Measurements from ENCODE around the gene KNSTRN.

KNSTRN gene

DNA sequence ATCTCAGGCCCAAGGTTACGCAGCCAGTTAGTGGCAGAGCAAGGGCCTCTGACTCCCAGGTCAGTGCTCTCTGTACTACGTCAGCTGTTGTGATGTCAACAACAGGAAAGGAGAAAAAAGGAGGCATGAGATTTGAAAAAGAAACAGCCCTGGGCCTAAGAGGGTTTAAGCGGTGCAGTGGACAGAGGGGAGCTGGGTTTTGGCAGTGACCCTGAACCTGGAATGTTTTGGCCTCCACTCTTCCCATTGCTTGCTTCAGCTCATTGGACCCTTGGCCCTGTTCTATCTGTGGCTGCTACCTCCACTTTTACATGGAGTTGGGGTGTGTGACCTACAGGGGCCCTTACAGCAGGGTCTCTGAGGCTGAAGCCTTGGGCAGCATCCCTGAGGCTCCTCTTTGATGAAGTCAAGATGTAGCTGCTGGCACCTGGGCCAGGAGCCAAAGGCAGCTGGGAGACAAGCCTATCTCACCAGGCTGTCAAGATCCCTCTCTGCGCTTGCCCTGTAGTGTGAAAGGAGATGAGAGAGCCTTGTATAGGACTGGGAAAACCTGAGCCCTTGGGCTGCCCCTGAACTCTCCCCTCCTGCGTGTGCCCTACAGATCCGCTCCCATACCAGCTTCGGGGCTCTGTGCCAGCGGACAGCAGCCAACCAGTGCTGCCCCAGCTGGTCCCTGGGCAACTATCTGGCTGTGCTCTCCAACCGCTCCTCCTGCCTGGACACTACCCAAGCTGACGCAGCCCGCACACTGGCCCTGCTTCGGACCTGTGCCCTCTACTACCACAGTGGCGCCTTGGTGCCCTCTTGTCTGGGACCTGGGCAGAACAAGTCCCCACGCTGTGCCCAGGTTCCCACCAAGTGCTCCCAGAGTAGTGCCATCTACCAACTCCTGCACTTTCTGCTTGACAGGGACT lies 15.8 kb upstream of the KNSTRN start:
- no peak for DNase-seq (ENCODE audit: low read depth)

DNA sequence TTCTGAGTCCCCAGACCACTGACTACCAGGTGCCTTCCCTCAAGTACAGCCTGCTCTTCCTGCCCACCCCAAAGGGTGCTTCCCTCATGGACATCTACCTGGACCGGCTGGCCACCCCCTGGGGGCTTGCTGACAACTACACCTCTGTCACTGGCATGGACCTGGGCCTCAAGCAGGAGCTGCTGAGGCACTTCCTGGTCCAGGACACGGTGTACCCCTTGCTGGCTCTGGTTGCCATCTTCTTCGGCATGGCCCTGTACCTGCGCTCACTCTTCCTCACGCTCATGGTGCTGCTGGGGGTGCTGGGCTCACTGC lies 15.2 kb upstream of the KNSTRN start:
- DNase-seq (ENCODE audit: low read depth): no peak

DNA sequence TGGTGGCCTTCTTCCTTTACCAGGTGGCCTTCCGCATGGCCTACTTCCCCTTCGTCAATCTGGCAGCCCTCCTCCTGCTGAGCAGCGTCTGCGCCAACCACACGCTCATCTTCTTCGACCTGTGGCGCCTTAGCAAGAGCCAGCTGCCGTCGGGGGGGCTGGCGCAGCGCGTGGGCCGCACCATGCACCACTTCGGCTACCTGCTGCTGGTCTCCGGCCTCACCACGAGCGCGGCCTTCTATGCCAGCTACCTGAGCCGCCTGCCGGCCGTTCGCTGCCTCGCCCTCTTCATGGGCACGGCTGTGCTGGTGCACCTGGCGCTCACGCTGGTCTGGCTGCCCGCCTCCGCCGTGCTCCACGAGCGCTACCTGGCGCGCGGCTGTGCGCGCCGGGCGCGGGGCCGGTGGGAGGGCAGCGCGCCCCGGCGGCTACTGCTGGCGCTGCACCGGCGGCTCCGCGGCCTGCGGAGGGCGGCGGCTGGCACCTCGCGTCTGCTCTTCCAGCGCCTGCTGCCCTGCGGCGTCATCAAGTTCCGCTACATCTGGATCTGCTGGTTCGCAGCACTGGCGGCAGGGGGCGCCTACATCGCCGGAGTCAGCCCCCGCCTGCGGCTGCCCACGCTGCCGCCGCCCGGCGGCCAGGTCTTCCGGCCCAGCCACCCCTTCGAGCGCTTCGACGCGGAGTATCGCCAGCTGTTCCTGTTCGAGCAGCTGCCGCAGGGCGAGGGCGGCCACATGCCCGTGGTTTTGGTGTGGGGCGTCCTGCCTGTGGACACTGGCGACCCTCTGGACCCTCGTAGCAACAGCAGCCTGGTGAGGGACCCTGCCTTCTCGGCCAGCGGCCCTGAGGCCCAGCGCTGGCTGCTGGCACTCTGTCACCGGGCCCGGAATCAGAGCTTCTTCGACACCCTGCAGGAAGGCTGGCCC lies 14.6 kb upstream of the KNSTRN start:
- DNase-seq (ENCODE audit: low read depth): peak; percentile 74

DNA sequence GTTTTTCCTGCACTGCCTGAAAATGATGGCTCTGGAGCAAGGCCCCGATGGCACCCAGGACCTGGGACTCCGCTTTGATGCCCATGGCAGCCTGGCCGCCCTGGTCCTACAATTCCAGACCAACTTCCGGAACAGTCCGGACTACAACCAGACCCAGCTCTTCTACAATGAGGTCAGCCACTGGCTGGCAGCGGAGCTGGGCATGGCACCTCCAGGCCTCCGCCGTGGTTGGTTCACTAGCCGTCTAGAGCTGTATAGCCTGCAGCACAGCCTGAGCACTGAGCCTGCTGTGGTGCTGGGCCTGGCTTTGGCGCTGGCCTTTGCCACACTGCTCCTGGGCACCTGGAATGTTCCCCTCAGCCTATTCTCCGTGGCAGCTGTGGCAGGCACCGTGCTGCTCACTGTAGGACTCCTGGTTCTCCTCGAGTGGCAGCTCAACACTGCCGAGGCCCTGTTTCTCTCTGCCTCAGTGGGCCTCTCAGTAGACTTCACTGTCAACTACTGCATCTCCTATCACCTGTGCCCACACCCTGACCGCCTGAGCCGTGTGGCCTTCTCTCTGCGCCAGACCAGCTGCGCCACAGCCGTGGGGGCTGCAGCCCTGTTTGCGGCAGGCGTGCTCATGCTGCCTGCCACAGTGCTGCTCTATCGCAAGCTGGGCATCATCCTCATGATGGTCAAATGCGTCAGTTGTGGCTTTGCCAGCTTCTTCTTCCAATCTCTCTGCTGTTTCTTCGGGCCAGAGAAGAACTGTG lies 13.6 kb upstream of the KNSTRN start:
- no peak for DNase-seq (ENCODE audit: low read depth)

GRCh38 chr15:40369474-40369869 lies 13.0 kb upstream of the KNSTRN start:
- no peak for DNase-seq (ENCODE audit: low read depth)

- no peak for DNase-seq (ENCODE audit: low read depth)
Observed at GRCh38 chr15:40369971-40370370, 12.6 kb upstream of the KNSTRN start.

- DNase-seq (ENCODE audit: low read depth): no peak
Observed at GRCh38 chr15:40372981-40373380, 9.5 kb upstream of the KNSTRN start.

DNA sequence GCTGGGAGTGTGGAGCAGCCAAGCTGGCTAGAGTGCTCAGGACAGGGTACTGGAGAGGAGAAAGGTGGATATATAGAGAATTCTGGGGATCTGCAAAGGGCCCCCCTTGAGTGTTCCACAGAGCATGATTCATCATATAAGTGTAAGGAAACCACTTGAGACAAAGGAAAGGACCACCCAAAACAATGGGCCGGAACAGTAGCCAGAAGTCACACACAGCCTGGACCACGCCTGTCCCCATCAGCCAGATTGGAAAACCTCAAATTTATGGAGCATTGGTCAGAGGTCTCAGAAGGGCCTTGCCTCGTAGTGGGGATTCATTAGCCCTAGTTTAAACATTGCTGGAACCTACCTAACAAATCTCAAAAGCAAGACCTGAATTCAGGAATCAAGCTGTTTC lies 4.9 kb upstream of the KNSTRN start:
- no peak for DNase-seq (ENCODE audit: low read depth)

DNA sequence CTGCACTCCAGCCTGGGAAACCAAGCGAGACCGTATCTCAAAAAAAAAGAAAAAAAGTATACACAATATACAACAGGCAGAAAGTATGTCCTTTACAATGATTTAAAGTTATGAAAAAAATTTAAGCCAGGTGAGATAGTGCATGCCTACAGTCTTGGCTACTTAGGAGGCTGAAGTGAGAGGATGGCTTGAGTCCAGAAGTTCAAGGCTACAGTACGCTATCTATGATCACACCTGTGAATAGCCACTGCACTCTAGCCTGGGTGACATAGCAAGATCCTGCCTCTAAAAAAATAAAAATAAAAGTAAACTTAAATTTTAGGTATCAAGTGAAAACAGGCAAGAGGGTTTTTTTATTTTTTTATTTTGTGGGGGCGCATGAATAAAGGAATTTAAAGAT lies 3.1 kb upstream of the KNSTRN start:
- no peak for DNase-seq (ENCODE audit: low read depth)

- DNase-seq (ENCODE audit: low read depth): no peak
Observed at GRCh38 chr15:40379853-40380252, 2.7 kb upstream of the KNSTRN start.

DNA sequence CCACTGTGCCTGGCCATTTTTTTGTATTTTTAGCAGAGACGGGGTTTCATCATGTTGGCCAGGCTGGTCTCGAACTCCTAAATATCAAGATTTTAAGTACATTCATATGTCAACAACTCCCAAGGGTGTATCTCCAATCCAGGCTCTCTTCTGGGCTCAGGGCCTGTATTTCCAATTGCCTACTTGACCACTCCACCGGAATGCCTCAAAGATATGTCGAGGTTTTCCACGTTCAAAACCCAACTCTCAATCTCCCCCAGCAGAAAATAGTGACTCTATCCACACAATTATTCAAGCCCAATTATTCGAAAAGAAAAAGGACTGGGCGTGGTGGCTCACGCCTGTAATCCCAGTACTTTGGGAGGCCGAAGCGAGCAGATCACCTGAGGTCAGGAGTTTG lies 1.9 kb upstream of the KNSTRN start:
- no peak for DNase-seq (ENCODE audit: low read depth)

DNA sequence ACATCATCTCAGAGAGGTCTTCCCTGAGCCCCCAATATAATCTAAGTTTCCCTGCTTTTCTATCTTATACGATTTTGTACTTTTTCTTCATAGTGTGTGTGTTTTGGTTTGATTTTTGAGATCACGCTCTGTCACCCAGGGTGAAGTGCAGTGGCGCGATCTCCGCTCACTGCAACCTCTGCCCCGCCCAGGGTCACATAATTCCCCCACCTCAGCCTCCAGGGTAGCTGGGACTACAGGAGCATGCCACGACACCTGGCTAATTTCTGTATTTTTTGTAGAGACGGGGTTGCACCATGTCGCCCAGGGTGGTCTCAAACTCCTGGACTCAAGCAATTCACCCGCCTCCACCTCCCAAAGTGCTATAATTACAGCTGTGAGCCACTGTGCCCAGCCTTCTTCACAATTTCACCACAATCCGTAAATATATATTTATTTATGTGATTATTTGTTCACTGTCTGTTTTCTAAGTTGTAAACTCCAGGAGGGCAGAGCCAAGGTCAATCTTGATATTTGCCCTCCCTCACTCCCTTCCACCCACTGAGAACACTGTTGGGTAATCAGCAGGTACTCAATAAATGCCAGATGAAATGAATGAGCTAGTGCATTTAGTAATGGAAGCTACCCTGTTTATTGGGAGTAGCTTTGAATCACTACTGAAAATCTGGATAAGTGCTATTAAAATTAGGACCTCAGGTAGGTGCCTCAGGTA lies 547 bp upstream of the KNSTRN start:
- DNase-seq (ENCODE audit: low read depth): no peak

DNA sequence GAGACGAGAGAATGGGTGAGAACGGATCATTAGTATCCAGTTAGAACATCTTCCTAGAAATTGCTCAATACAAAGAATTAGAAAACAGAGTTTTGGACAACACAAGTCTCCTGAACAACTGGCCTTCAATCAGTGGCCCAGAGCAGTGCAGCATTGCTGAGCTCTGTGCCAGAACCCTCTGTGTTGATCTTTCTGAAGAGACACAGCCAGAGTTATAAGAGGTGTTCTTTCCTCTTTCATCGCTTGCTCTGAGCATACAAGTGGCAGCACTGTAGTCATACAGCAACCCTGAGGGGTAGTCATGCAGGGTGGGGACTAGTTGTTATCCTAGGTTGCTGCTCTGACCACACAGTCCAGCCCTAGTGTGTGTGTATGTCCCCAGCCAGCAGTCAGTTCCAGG lies 4.0 kb downstream of the KNSTRN start:
- DNase-seq (ENCODE audit: low read depth): no peak

- no peak for DNase-seq (ENCODE audit: low read depth)
Observed at GRCh38 chr15:40388941-40389823, 6.7 kb downstream of the KNSTRN start.

- DNase-seq (ENCODE audit: low read depth): no peak
Observed at GRCh38 chr15:40389824-40390595, 7.5 kb downstream of the KNSTRN start.

DNA sequence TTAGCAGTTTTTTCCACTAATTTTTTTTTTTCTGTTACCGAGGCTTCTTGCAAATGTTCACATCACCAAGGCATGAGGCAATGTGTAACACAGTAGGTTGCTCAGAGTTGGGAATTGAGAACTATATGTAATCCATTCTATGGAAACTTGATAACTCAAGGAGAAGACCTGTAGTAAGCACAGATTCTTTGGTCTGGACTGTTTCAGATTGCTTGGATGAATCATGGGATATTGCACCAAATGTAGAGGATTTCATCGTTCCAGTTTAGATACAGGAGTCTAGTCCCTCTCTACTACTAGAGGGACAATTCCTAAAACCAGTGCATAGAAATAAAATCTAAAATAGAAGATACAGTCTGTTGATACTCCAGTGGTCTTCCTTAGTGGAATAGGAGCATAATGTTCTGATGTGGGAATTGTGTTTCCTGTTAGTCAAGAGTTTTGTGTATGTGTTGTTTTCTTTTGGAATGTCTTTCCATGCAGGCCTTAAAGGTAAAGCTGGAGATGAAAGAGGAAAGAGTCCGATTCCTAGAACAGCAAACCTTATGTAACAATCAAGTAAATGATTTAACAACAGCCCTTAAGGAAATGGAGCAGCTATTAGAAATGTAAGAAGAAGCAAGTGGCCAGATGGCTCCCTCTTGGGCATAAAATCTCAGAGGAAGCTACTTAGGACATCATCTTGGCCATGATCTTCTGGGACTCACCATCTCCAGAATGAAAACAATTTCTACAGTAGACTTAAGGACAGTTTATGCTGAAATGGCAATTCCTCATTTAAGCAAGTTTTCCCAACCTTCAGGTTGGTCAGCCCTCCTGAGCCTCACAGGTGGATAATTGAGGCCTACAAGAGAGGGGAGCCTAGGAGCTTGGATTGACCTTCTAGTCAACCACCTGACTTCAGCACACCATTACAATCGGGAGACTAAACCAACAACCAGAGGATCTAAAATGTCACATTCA lies 10.7 kb downstream of the KNSTRN start:
- DNase-seq (ENCODE audit: low read depth): no peak

- DNase-seq (ENCODE audit: low read depth): no peak
Observed at GRCh38 chr15:40397688-40398412, 15.3 kb downstream of the KNSTRN start.

DNA sequence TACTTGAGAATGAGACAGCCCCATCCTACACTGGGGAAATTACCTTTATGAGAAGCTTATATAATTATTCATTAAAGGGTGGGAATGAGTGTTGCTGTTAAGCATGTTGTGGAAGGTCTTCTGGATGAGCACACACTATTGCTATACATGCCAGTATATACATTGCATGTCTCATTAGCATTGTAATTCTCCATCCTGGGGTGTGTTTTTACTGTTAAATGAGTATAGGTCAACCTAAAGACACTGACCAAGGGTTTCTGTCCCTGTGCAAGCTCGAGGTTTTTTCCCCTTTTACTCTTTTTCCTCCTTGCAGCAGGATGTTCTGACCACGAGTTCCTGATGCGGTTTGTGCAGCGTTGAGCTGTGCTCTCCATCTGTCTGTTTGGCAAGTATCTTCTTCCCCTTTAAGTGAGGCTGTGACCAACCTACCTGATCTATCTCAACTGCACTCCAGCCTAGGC lies 15.9 kb downstream of the KNSTRN start:
- no peak for DNase-seq (ENCODE audit: low read depth)
